A549 (cell line): ENCODE data around the gene CCDC106.

ENCODE experiments used
- CTCF ChIP-seq: fragments of >200 bp; sonication (Bioruptor Twin); formaldehyde crosslinking; IDR thresholded peaks from 3 replicates; pipeline ENCODE4 v1.5.1; 2016
- HDAC2 ChIP-seq: fragments of 200-600 bp; sonication (generic); IDR thresholded peaks from 2 replicates; pipeline ENCODE4 v1.6.1; 2016
- JUN ChIP-seq, 2 experiments: fragments of >200 bp; sonication (Bioruptor Twin); formaldehyde crosslinking; IDR thresholded peaks; 2 replicates in 1 of 2; 3 replicates in 1 of 2; pipeline ENCODE4 v1.6.1; 2016 to 2017
- SREBF2 ChIP-seq: fragments of 450-650 bp; IDR thresholded peaks from 2 replicates; pipeline ENCODE4 v1.6.1; 2014; ENCODE audit warnings: mild to moderate bottlenecking, moderate library complexity
- TF ChIP-seq, protein P1 (sequence below): fragments of 150-350 bp; IDR thresholded peaks from 2 replicates; pipeline ENCODE4 v1.6.1; 2014; ENCODE audit warnings: low read depth, mild to moderate bottlenecking, low read length

GRCh38 chr19:55695511-55696290, 47.7 kb downstream of the CCDC106 start:
- no peak for TF ChIP-seq SREBF2
- TF ChIP-seq CTCF = no peak
- no peak for TF ChIP-seq JUN (IDR thresholded peaks at IDR 0.05)
- TF ChIP-seq, protein P1, sequence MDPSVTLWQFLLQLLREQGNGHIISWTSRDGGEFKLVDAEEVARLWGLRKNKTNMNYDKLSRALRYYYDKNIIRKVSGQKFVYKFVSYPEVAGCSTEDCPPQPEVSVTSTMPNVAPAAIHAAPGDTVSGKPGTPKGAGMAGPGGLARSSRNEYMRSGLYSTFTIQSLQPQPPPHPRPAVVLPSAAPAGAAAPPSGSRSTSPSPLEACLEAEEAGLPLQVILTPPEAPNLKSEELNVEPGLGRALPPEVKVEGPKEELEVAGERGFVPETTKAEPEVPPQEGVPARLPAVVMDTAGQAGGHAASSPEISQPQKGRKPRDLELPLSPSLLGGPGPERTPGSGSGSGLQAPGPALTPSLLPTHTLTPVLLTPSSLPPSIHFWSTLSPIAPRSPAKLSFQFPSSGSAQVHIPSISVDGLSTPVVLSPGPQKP = no peak
- TF ChIP-seq HDAC2 = no peak
